Measurements from ENCODE around the gene AMPD3.

AMPD3 gene

GRCh38 chr11:10503777-10504480 lies 48.9 kb downstream of the AMPD3 start:
- Histone ChIP-seq H3K36me3 (ENCODE audit: insufficient read depth, low read length) (no peaks in the 10 kb centered on the region), H3K9ac (ENCODE audit: insufficient read length) (no peak overlapping the region), H3K9me3 (ENCODE audit: low read depth, low read length) (no peaks in the 10 kb centered on the region), H3K4me3 (no peak overlapping the region), H3K27ac (no peak overlapping the region)
- TF ChIP-seq EZH2 (IDR thresholded peaks at IDR 0.05) (no peak), FOXP2 (optimal IDR thresholded peaks at IDR 0.05; ENCODE audit: control extremely low read depth, extremely low read length, insufficient read depth) (no peak), POLR2AphosphoS5 (IDR thresholded peaks at IDR 0.05; ENCODE audit: borderline replicate concordance, low read depth, low read length) (no peak)
- no peak for DNase-seq (ENCODE audit: low read depth, low spot score)

DNA sequence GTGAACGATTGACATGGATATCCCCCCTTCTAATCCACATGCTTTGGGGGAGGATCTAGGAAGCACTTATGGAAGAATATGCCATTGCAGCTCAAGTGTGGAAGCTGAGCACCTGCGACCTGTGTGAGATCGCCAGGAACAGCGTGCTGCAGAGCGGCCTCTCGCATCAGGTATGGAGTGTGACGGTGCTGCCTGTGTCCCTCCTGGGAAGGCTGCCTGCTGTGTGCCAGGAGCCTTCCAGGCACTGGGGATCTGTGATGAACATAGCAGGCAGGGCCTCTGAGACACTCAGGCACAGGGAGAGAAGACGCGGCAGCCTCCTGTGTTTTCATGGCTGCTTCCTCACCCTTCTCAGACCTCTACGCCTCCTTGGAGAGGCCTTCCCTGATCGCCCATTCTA lies 49.4 kb downstream of the AMPD3 start:
- no peak for TF ChIP-seq EZH2 (IDR thresholded peaks at IDR 0.05)
- no peak for TF ChIP-seq POLR2AphosphoS5 (IDR thresholded peaks at IDR 0.05; ENCODE audit: borderline replicate concordance, low read depth, low read length)
- no peak for TF ChIP-seq FOXP2 (optimal IDR thresholded peaks at IDR 0.05; ENCODE audit: control extremely low read depth, extremely low read length, insufficient read depth)
- H3K36me3 ChIP-seq (ENCODE audit: insufficient read depth, low read length) = no peaks in the 10 kb centered on the region
- H3K9ac ChIP-seq (ENCODE audit: insufficient read length) = no peak overlapping the region
- no peaks in the 10 kb centered on the region for H3K9me3 ChIP-seq (ENCODE audit: low read depth, low read length)
- H3K27ac ChIP-seq = no peak overlapping the region
- no peak for DNase-seq (ENCODE audit: low read depth, low spot score)
- no peak overlapping the region for H3K4me3 ChIP-seq

GRCh38 chr11:10505278-10506007 lies 50.4 kb downstream of the AMPD3 start:
- H3K9me3 ChIP-seq (ENCODE audit: low read depth, low read length) = no peaks in the 10 kb centered on the region
- H3K36me3 ChIP-seq (ENCODE audit: insufficient read depth, low read length) = no peaks in the 10 kb centered on the region
- no peak for DNase-seq (ENCODE audit: low read depth, low spot score)
- TF ChIP-seq POLR2AphosphoS5 (IDR thresholded peaks at IDR 0.05; ENCODE audit: borderline replicate concordance, low read depth, low read length) (no peak), EZH2 (IDR thresholded peaks at IDR 0.05) (no peak), FOXP2 (optimal IDR thresholded peaks at IDR 0.05; ENCODE audit: control extremely low read depth, extremely low read length, insufficient read depth) (no peak)
- no peak overlapping the region for H3K27ac ChIP-seq
- H3K4me3 ChIP-seq = no peak overlapping the region
- no peak overlapping the region for H3K9ac ChIP-seq (ENCODE audit: insufficient read length)

GRCh38 chr11:10506008-10506370 lies 50.9 kb downstream of the AMPD3 start:
- H3K36me3 ChIP-seq (ENCODE audit: insufficient read depth, low read length) = no peaks in the 10 kb centered on the region

DNA sequence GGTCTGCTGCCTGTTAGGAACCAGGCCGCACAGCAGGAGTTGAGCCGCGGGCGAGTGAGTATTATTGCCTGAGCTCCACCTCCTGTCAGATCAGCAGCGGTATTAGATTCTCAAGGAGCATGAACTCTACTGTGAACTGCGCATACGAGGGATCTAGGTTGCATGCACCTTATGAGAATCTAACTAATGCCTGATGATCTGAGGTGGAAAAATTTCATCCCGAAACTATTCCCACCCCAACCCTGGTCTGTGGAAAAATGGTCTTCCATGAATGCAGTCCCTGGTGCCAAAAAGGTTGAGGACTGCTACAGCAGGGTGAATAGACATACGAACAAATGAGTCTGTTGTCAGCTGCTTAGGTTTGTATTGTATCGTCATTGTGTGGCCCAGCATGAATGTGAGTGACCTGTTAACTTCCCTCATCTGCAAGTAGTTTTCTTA lies 56.1 kb downstream of the AMPD3 start:
- peaks cover 15% of the 10 kb centered on the region for H3K36me3 ChIP-seq (ENCODE audit: insufficient read depth, low read length)
- no peaks in the 10 kb centered on the region for H3K9me3 ChIP-seq (ENCODE audit: low read depth, low read length)
- no peak for DNase-seq (ENCODE audit: low read depth, low spot score)
- TF ChIP-seq FOXP2 (optimal IDR thresholded peaks at IDR 0.05; ENCODE audit: control extremely low read depth, extremely low read length, insufficient read depth) (no peak), POLR2AphosphoS5 (IDR thresholded peaks at IDR 0.05; ENCODE audit: borderline replicate concordance, low read depth, low read length) (no peak), EZH2 (IDR thresholded peaks at IDR 0.05) (no peak)
- no peak overlapping the region for H3K27ac ChIP-seq
- no peak overlapping the region for H3K4me3 ChIP-seq
- no peak overlapping the region for H3K9ac ChIP-seq (ENCODE audit: insufficient read length)

More at GRCh38 chr11:10506008-10506370, 50.9 kb downstream of the AMPD3 start:
- H3K4me3 ChIP-seq = no peak overlapping the region
- no peak overlapping the region for H3K27ac ChIP-seq
- H3K9ac ChIP-seq (ENCODE audit: insufficient read length) = no peak overlapping the region
- H3K9me3 ChIP-seq (ENCODE audit: low read depth, low read length) = no peaks in the 10 kb centered on the region
- no peak for TF ChIP-seq EZH2 (IDR thresholded peaks at IDR 0.05)
- no peak for TF ChIP-seq FOXP2 (optimal IDR thresholded peaks at IDR 0.05; ENCODE audit: control extremely low read depth, extremely low read length, insufficient read depth)
- no peak for TF ChIP-seq POLR2AphosphoS5 (IDR thresholded peaks at IDR 0.05; ENCODE audit: borderline replicate concordance, low read depth, low read length)
- DNase-seq (ENCODE audit: low read depth, low spot score) = no peak

DNA sequence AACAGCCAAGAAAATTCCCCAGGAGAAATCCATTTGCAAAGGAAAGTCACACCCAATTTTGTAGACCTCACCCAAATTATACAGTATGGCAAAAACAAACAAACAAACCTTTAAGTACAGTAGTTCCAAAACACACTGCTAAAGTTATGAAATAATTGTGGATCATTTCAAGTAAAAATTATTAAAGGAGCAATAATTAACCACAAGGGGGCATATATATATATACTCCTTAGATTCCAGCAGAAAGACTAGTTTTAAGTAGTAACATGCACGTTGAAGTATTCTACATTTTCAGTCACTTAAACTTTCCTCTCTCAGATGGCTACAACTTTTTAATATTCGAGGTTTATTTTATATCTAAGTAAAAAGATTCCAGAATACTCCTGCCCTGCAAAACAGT lies 59.1 kb downstream of the AMPD3 start:
- Histone ChIP-seq H3K9me3 (ENCODE audit: low read depth, low read length) (no peaks in the 10 kb centered on the region), H3K36me3 (ENCODE audit: insufficient read depth, low read length) (peaks cover 34% of the 10 kb centered on the region), H3K27ac (peak overlapping the region; percentile 27; the same call in 1 of the 2 replicates), H3K9ac (ENCODE audit: insufficient read length) (peak overlapping the region; percentile 4), H3K4me3 (no peak overlapping the region)
- TF ChIP-seq EZH2 (IDR thresholded peaks at IDR 0.05) (no peak), FOXP2 (optimal IDR thresholded peaks at IDR 0.05; ENCODE audit: control extremely low read depth, extremely low read length, insufficient read depth) (no peak), POLR2AphosphoS5 (IDR thresholded peaks at IDR 0.05; ENCODE audit: borderline replicate concordance, low read depth, low read length) (no peak)
- no peak for DNase-seq (ENCODE audit: low read depth, low spot score)

GRCh38 chr11:10514709-10515108 lies 59.6 kb downstream of the AMPD3 start:
- DNase-seq (ENCODE audit: low read depth, low spot score) = no peak
- Histone ChIP-seq H3K9me3 (ENCODE audit: low read depth, low read length) (no peaks in the 10 kb centered on the region), H3K27ac (peak overlapping the region; percentile 27; the same call in 1 of the 2 replicates), H3K36me3 (ENCODE audit: insufficient read depth, low read length) (peaks cover 39% of the 10 kb centered on the region), H3K9ac (ENCODE audit: insufficient read length) (peak overlapping the region; percentile 4), H3K4me3 (no peak overlapping the region)
- TF ChIP-seq FOXP2 (optimal IDR thresholded peaks at IDR 0.05; ENCODE audit: control extremely low read depth, extremely low read length, insufficient read depth) = no peak
- no peak for TF ChIP-seq EZH2 (IDR thresholded peaks at IDR 0.05)
- no peak for TF ChIP-seq POLR2AphosphoS5 (IDR thresholded peaks at IDR 0.05; ENCODE audit: borderline replicate concordance, low read depth, low read length)

DNA sequence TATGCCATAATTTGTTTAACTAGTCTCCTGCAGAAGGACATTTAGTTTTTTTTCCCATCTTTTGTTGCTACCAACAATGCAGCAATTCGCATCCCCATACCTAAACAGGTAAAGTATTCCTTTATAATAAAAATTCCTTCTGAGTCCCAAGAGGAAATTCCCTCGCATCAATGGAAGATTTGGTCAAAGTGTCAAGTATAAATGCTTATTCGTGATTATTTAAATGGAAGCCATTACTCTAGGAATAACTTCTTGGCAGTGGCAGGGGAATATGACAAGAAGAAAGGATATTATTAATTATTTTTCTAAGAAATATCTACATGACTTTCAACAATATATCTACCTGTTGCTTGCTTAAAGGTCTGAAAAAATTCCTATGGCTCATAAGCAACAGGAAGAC lies 60.4 kb downstream of the AMPD3 start:
- Histone ChIP-seq H3K27ac (no peak overlapping the region), H3K36me3 (ENCODE audit: insufficient read depth, low read length) (peaks cover 44% of the 10 kb centered on the region), H3K4me3 (no peak overlapping the region), H3K9ac (ENCODE audit: insufficient read length) (no peak overlapping the region), H3K9me3 (ENCODE audit: low read depth, low read length) (no peaks in the 10 kb centered on the region)
- no peak for TF ChIP-seq FOXP2 (optimal IDR thresholded peaks at IDR 0.05; ENCODE audit: control extremely low read depth, extremely low read length, insufficient read depth)
- TF ChIP-seq EZH2 (IDR thresholded peaks at IDR 0.05) = no peak
- no peak for TF ChIP-seq POLR2AphosphoS5 (IDR thresholded peaks at IDR 0.05; ENCODE audit: borderline replicate concordance, low read depth, low read length)
- no peak for DNase-seq (ENCODE audit: low read depth, low spot score)
